ENCODE results near the gene LKAAEAR1.

GRCh38 chr20:64116541-64117431 lies 32.6 kb upstream of the LKAAEAR1 start:
- TF ChIP-seq EP300 (IDR thresholded peaks at IDR 0.05; ENCODE audit: borderline replicate concordance) = no peak
- no peak for TF ChIP-seq CEBPB (IDR thresholded peaks at IDR 0.05)
- no peak for TF ChIP-seq RAD21 (IDR thresholded peaks at IDR 0.05; ENCODE audit: low read depth)
- no peak for TF ChIP-seq MAX (IDR thresholded peaks at IDR 0.05)
- no peak for TF ChIP-seq TEAD4 (IDR thresholded peaks at IDR 0.05)
- TF ChIP-seq TAF1 (IDR thresholded peaks at IDR 0.05; ENCODE audit: low read depth) = no peak
- no peak for TF ChIP-seq REST (IDR thresholded peaks at IDR 0.05; ENCODE audit: low read depth)
- TF ChIP-seq FOXM1 (IDR thresholded peaks at IDR 0.05; ENCODE audit: borderline replicate concordance, low read depth) = no peak
- TF ChIP-seq YY1 (IDR thresholded peaks at IDR 0.05; ENCODE audit: low read depth) = no peak
- no peak for TF ChIP-seq ZBTB7A (IDR thresholded peaks at IDR 0.05; ENCODE audit: low read depth)
- no peak for TF ChIP-seq EGR1 (IDR thresholded peaks at IDR 0.05)
- no peak for TF ChIP-seq USF1 (IDR thresholded peaks at IDR 0.05)
- no peak for TF ChIP-seq CREB1 (IDR thresholded peaks at IDR 0.05; ENCODE audit: low read depth)
- no peak for TF ChIP-seq NFIC (IDR thresholded peaks at IDR 0.05)
